M059J (cell line): ENCODE data around the gene MAPRE3. TPM values are rescaled to one million over a fixed set of nuclear protein-coding genes. Genes with fewer than 3 reads are reported as not detected.
A peak's percentile ranks its signal among the peaks of the same experiment; 100 is the strongest.
"Not testable (repeated sequence)": the region's sequence is repeated elsewhere in the genome, so short reads cannot be mapped to it uniquely, and the experiment has no call there.

Source experiments
- DNase-seq: peaks from one replicate; pipeline ENCODE4 v3.0.0-alpha.2; 2012; ENCODE audit warnings: low read depth
- total RNA-seq: library from RNA; depleted of rRNA; stranded (reverse); fragments of >200 nt; shearing (Covaris generic); gene quantifications from 2 replicates; pipeline ENCODE4 v1.2.3, GENCODE V29; 2014; rRNA removed

The MAPRE3 gene
- total RNA-seq, 1 experiment from 2014 or later: 7.1 TPM

DNA sequence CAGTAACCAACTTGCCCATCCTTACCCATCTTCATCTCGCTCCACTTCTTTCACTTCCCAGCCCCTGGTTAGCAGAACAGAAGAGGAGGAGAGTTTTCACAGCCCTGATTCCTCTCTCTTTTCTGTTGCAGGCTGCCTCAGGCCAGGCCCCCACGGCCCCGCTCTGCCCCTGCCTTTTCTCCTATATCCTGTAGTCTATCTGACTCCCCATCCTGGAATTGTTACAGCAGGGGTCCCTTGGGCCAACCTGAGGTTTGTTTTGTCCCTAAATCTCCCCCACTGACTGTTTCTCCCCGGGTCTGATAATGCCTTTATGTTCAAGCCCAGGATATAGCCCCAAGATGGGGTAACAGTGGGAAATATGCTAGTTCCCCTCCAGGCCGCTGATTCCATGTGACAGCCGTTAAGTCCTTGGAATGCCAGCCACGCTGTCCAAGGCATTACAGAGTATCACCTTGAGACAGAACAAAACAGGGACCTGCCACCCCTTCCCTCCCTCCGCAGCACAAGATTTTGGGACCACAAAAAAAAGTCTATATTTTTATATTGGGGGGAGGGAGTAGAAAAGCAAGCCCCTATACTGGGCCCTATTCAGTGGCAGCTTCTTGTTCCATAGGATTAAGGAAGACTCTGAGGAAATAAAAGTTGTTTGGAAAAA, 99.7 kb downstream of the MAPRE3 start:
- no peak for DNase-seq

DNA sequence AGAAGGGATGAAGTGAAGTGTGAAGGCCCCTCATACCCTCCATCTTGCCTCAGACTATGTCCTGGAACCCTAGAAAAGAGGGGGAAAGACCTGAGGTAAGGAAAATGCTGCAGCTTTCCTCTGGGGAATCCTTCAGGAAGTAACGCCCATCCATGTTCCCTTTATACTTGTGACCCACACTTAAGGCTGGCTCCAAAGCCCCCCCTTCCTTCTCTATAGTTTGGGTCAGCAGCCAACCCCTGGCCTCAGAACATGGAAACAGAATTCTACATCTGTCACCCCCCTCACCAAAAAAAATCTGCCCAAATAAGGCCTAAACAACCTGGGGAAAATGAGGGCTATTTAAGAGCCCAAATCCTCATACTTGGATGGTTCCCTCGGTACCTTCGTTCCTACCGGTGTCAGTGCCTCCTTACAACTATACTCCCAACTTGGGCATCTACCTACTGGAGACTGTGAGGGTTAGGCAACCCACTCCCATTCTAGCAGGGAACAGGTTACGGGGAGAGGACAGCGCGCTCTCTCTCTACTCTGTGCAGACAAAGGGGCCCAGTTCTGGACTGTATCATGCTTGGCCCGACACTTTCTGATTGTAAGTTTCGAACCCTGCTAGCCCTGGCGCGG, 100.3 kb downstream of the MAPRE3 start:
- DNase-seq: no peak

DNA sequence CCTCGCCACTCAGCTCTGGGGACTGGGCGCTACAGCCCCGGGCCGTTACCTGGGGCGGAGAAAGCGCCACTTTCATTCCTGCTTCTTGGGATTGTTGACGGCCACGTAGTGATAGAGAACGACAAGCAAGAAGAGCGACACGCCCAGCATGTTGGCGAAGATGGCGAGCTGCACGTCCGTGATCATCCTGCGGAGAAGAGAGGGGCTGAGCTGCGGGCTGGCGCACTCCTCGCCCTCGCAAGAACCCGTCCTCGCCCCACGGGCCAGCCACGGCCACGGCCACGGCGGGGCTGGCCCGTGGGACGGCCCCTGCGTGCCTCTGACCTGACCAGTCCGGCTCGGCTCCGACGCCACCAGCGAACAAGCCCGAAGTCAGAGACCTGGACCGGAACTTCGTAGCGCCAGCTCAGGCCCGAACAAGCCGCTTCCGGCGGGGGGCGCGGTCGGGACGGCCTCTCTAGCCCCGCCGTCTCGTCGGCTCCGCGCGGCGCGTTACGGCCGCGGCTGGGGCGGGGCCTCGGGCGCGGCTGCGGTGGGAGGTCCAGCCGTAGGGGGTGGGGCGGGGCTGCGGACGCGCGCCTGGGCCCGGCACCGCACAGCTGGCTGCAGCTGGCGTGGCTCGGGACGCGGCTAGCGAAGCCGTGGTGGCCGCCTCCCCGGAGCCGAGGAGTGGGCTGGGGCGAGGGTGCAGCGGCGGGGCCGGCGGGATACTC, 101.0 kb downstream of the MAPRE3 start, which contains the start of gene OST4:
OST4 (minus strand) TSS at position 378 of the 713 bp plus-strand sequence.
- DNase-seq: peak; percentile 88

- DNase-seq: no peak
Measured at GRCh38 chr2:27071990-27072830, 101.8 kb downstream of the MAPRE3 start.

- DNase-seq: no peak
Measured at GRCh38 chr2:27072920-27073319, 102.5 kb downstream of the MAPRE3 start.

GRCh38 chr2:27073782-27074181, 103.3 kb downstream of the MAPRE3 start:
- DNase-seq: no peak

DNA sequence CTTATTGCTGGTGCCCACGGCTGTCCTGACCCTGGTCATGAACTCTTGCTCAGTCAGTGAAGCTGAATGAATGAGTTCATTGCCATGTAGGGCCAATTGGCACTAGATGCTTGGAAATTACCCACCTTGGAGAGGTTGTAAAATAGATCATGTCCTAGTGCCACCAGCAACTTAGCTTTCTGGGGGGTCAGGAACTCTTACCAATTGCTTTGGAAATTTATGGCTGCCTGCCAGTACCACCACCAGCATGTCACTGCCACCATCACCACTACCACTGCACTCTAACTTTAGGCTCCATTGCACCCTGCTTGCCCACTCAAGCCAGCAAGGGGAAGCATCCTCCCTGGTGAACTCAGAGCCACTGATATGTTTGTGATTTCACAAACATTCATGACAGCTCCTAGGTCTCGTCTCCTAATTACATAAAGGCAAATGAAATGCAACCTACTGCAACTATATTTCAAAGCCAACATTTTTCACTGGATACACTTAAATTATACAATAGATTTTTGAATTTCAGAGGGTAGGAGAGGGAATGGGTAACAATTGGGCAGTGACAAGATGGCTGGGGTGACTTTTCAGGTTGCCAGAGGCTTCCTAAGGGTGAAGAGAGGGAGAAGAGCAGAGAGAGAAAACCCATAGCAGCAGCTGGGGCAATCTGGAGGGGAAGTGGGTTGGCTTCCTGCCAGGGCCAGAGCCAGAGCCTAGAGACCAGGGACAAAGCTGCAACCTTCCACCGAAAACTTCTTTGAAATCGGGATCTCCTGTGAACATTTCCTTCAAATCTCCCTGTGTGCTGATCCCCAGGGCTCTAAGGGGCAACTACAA, 104.5 kb downstream of the MAPRE3 start:
- DNase-seq: no peak

DNA sequence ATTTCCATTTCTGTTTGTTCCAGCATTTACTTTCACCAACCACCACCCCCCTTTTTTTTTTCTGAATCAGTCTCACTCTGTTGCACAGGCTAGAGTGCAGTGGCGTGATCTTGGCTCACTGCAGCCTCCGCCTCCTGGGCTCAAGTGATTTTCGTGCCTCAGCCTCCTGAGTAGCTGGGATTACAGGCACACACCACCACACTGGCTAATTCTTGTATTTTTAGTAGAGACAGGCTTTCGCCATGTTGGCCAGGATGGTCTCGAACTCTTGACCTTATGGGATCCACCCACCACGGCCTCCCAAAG, 105.1 kb downstream of the MAPRE3 start:
- not testable (repeated sequence) for DNase-seq

DNA sequence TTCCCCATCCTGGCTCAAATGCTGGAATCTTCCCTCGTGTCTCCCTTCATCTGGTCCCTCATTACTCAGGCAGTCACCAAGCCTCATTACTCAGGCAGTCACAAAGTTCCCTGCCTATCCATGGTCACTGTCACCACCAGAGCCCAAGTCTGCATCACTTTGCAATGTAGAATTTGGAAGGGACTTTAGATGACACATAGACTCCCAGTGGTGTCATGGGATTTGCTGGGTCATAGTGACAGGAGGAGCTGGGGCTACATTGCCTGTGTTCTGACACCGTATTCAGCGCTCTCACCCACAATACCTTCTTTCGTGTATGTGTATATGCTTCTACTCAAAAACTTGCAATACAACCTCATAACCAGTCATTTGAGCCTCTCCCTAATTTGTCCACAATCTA, 105.9 kb downstream of the MAPRE3 start:
- no peak for DNase-seq

Other genes with a start within 250 kb of the MAPRE3 start
- 35.3 and 35.6 TPM in 2 replicates for gene SLC35F6, start 206.4 kb upstream of the MAPRE3 start, total RNA-seq
- gene CENPA, start 184.6 kb upstream of the MAPRE3 start, total RNA-seq: 22.0 and 33.3 TPM in 2 replicates
- not detected in 2 replicates for gene DPYSL5, start 122.5 kb upstream of the MAPRE3 start, total RNA-seq
- 88.6 and 98.5 TPM in 2 replicates for gene TMEM214, start 62.3 kb downstream of the MAPRE3 start, total RNA-seq
- 25.8 and 26.0 TPM in 2 replicates for gene AGBL5, start 81.0 kb downstream of the MAPRE3 start, total RNA-seq
- 247 and 491 TPM in 2 replicates for gene OST4, start 101.0 kb downstream of the MAPRE3 start, total RNA-seq
- gene EMILIN1, start 108.0 kb downstream of the MAPRE3 start, total RNA-seq: 0.17 TPM in 1 of 2 replicates, not detected in the other
- gene KHK, start 116.1 kb downstream of the MAPRE3 start, total RNA-seq: 0.34 and 0.37 TPM in 2 replicates
- gene CGREF1, start 148.5 kb downstream of the MAPRE3 start, total RNA-seq: 0.17 and 0.84 TPM in 2 replicates
- 0.12 TPM in 1 of 2 replicates, not detected in the other for gene ABHD1, start 153.2 kb downstream of the MAPRE3 start, total RNA-seq
- gene PREB, start 164.0 kb downstream of the MAPRE3 start, total RNA-seq: 64.9 and 74.8 TPM in 2 replicates
- gene PRR30, start 168.8 kb downstream of the MAPRE3 start, total RNA-seq: not detected in 2 replicates
- gene TCF23, start 178.4 kb downstream of the MAPRE3 start, total RNA-seq: not detected in 2 replicates
- gene ATRAID, start 241.4 kb downstream of the MAPRE3 start, total RNA-seq: 334 and 404 TPM in 2 replicates
- gene SLC5A6, start 241.6 kb downstream of the MAPRE3 start, total RNA-seq: 16.3 and 23.3 TPM in 2 replicates
- gene CAD, start 246.7 kb downstream of the MAPRE3 start, total RNA-seq: 12.6 and 17.1 TPM in 2 replicates